GM23338 (cell line): Measurements from ENCODE around the gene UBA1. TPM values are rescaled to one million over a fixed set of nuclear protein-coding genes. Genes with fewer than 3 reads are reported as not detected.

Source experiments
- ATAC-seq: fragments of 200-7000 bp; cut with Tn5 transposase; 3 replicates; pipeline ENCODE4 v1.9.1; 2020
- DNase-seq: peaks from one replicate; pipeline ENCODE4 v3.0.0-alpha.2; 2015; ENCODE audit warnings: low spot score
- H2AFZ ChIP-seq: fragments of 200-600 bp; sonication (generic); 2 replicates; pipeline ENCODE4 v1.8.0; 2016; ENCODE audit warnings: antibody characterized with exemption, mild to moderate bottlenecking, moderate library complexity
- H3F3A ChIP-seq: fragments of 200-600 bp; sonication (generic); replicated peaks from 2 replicates; pipeline ENCODE4 v1.8.0; 2017; ENCODE audit warnings: antibody characterized with exemption, mixed run types, low read depth
- H3K27ac ChIP-seq: fragments of 200-600 bp; sonication (generic); 2 replicates; pipeline ENCODE4 v1.6.1; 2016; ENCODE audit warnings: low read depth
- H3K27me3 ChIP-seq: fragments of 200-600 bp; sonication (generic); 2 replicates; pipeline ENCODE4 v1.8.0; 2016; ENCODE audit warnings: mild to moderate bottlenecking, mixed run types, moderate library complexity; ENCODE audit not compliant: insufficient read depth
- H3K36me3 ChIP-seq: fragments of 200-600 bp; sonication (generic); 2 replicates; pipeline ENCODE4 v1.8.0; 2016; ENCODE audit warnings: mild to moderate bottlenecking; ENCODE audit not compliant: insufficient read depth
- H3K4me1 ChIP-seq: fragments of 200-600 bp; sonication (generic); 2 replicates; pipeline ENCODE4 v1.8.0; 2016; ENCODE audit warnings: mild to moderate bottlenecking, moderate library complexity; ENCODE audit not compliant: insufficient read depth
- H3K4me2 ChIP-seq: fragments of 200-600 bp; sonication (generic); 2 replicates; pipeline ENCODE4 v1.7.1; 2017; ENCODE audit warnings: mixed run types
- H3K4me3 ChIP-seq: fragments of 200-600 bp; sonication (generic); 2 replicates; pipeline ENCODE4 v1.6.1; 2016; ENCODE audit warnings: mixed run types
- H3K79me2 ChIP-seq: fragments of 200-600 bp; sonication (generic); replicated peaks from 2 replicates; pipeline ENCODE4 v1.8.0; 2017; ENCODE audit warnings: mild to moderate bottlenecking; ENCODE audit not compliant: insufficient read depth
- H3K9me2 ChIP-seq: fragments of 200-600 bp; sonication (generic); 2 replicates; pipeline ENCODE4 v1.8.0; 2017; ENCODE audit not compliant: insufficient read depth
- H4K20me1 ChIP-seq: fragments of 200-600 bp; sonication (generic); replicated peaks from 2 replicates; pipeline ENCODE4 v1.8.0; 2017; ENCODE audit warnings: mild to moderate bottlenecking; ENCODE audit not compliant: insufficient read depth
- H3K27ac Mint-ChIP-seq: 2 replicates; pipeline ENCODE4 v1.8.0; 2020; ENCODE audit warnings: inconsistent platforms, mild to moderate bottlenecking, moderate library complexity, mixed read lengths
- H3K27me3 Mint-ChIP-seq: 3 replicates; pipeline ENCODE4 v1.8.0; 2022; ENCODE audit warnings: low read depth, mild to moderate bottlenecking, moderate library complexity, mixed read lengths, inconsistent platforms; ENCODE audit not compliant: insufficient read depth, poor library complexity
- H3K36me3 Mint-ChIP-seq: 3 replicates; pipeline ENCODE4 v1.8.0; 2021; ENCODE audit warnings: low read depth, mild to moderate bottlenecking, inconsistent platforms, moderate library complexity, mixed read lengths
- H3K4me1 Mint-ChIP-seq: 3 replicates; pipeline ENCODE4 v1.8.0; 2020; ENCODE audit warnings: mild to moderate bottlenecking, inconsistent platforms, mixed read lengths
- H3K4me3 Mint-ChIP-seq: 3 replicates; pipeline ENCODE4 v1.8.0; 2021; ENCODE audit warnings: moderate library complexity, mild to moderate bottlenecking, inconsistent platforms, mixed read lengths
- H3K9me3 Mint-ChIP-seq: 3 replicates; pipeline ENCODE4 v1.8.0; 2020; ENCODE audit warnings: moderate library complexity, mild to moderate bottlenecking, inconsistent platforms, mixed read lengths
- CREB1 ChIP-seq: fragments of 250-450 bp; sonication (Bioruptor Pico); IDR thresholded peaks from 2 replicates; pipeline ENCODE4 v1.5.0; 2020; ENCODE audit warnings: low read depth, mild to moderate bottlenecking, moderate library complexity
- CTCF ChIP-seq, 2 experiments: fragments of 200-600 bp in 1 of 2; sonication (generic) in 1 of 2; conservative IDR thresholded peaks; 2 replicates each; pipeline versions ENCODE4 v1.5.1 to v1.6.1; 2016 to 2017; ENCODE audit warnings: antibody characterized with exemption in 2 of 2, low read depth in 2 of 2, mild to moderate bottlenecking in 2 of 2, moderate library complexity in 1 of 2
- ETS1 ChIP-seq: IDR thresholded peaks from 2 replicates; pipeline ENCODE4 v1.6.1; 2016; ENCODE audit warnings: antibody characterized with exemption
- JUNB ChIP-seq: IDR thresholded peaks from one replicate; pipeline ENCODE4 v1.6.1; 2016; ENCODE audit warnings: antibody characterized with exemption; ENCODE audit not compliant: unreplicated experiment
- NANOG ChIP-seq: IDR thresholded peaks from 2 replicates; pipeline ENCODE4 v1.6.1; 2016; ENCODE audit warnings: antibody characterized with exemption, borderline replicate concordance
- POLR2AphosphoS5 ChIP-seq: IDR thresholded peaks from 2 replicates; pipeline ENCODE4 v1.6.1; 2016; ENCODE audit warnings: antibody characterized with exemption, low read depth
- STAT1 ChIP-seq: IDR thresholded peaks from one replicate; pipeline ENCODE4 v1.6.1; 2016; ENCODE audit warnings: antibody characterized with exemption; ENCODE audit not compliant: unreplicated experiment
- ZNF114 ChIP-seq: fragments of 250-450 bp; sonication (Bioruptor Pico); IDR thresholded peaks from 2 replicates; pipeline ENCODE4 v1.5.0; 2020; ENCODE audit warnings: mild to moderate bottlenecking, moderate library complexity
- ZNF331 ChIP-seq: fragments of 250-450 bp; sonication (Bioruptor Pico); IDR thresholded peaks from 2 replicates; pipeline ENCODE4 v1.5.0; 2020; ENCODE audit warnings: low read depth, mild to moderate bottlenecking, moderate library complexity
- polyA plus RNA-seq: library from polyadenylated mRNA; unstranded; fragments of >200 nt; fragmentation: Nextera tagmentation; extraction: Ambion mirVana; gene quantifications from 2 replicates; pipeline ENCODE4 v1.2.1, GENCODE V29; 2016
- total RNA-seq: library from RNA; depleted of rRNA; stranded (reverse); fragments of >200 nt; shearing (Covaris generic); gene quantifications from 2 replicates; pipeline ENCODE4 v1.2.3, GENCODE V29; 2014

UBA1 gene
- total and polyA plus RNA-seq, 2 experiments from 2014 or later = 104 to 377 TPM

GRCh38 chrX:47174846-47175587 is 18.6 kb upstream of the UBA1 start:
- Mint-ChIP-seq H3K4me3 (no peak overlapping the region), H3K36me3 (peaks cover 40% of the 10 kb centered on the region), H3K9me3 (no peaks in the 10 kb centered on the region), H3K27ac (peak overlapping the region; percentile 48; the same call in 1 of the 2 replicates), H3K27me3 (peaks cover 4% of the 10 kb centered on the region), H3K4me1 (no peaks in the 10 kb centered on the region)
- ATAC-seq = no peak
- Histone ChIP-seq H3K79me2 (no peaks in the 10 kb centered on the region), H3F3A (no peaks in the 10 kb centered on the region), H4K20me1 (no peaks in the 10 kb centered on the region), H3K27me3 (no peaks in the 10 kb centered on the region), H3K9me2 (no peaks in the 10 kb centered on the region), H3K27ac (no peak overlapping the region), H3K4me3 (no peak overlapping the region), H3K36me3 (0 out of 2 replicates have a peak, but pooled peaks cover 3% of the 10 kb centered on the region), H2AFZ (no peak overlapping the region), H3K4me2 (no peak overlapping the region), H3K4me1 (no peaks in the 10 kb centered on the region)
- no peak for DNase-seq
- TF ChIP-seq ZNF114 (CRISPR knock-in tag) = no peak

GRCh38 chrX:47175588-47175980 is 18.0 kb upstream of the UBA1 start:
- H4K20me1 ChIP-seq = no peaks in the 10 kb centered on the region
- Mint-ChIP-seq H3K27me3 (peaks cover 4% of the 10 kb centered on the region), H3K36me3 (peaks cover 44% of the 10 kb centered on the region), H3K4me3 (no peak overlapping the region), H3K9me3 (no peaks in the 10 kb centered on the region), H3K4me1 (no peaks in the 10 kb centered on the region), H3K27ac (peak overlapping the region; percentile 48; the same call in 1 of the 2 replicates)
- no peaks in the 10 kb centered on the region for H3F3A ChIP-seq
- H3K9me2 ChIP-seq = no peaks in the 10 kb centered on the region
- TF ChIP-seq CTCF (conservative IDR thresholded peaks at IDR 0.05; ENCODE audit: low read depth in 2 of 2) (no peak), ZNF331 (no peak)
- H3K36me3 ChIP-seq = 0 out of 2 replicates have a peak, but pooled peaks cover 3% of the 10 kb centered on the region
- no peaks in the 10 kb centered on the region for H3K79me2 ChIP-seq
- H3K27ac ChIP-seq = no peak overlapping the region
- no peak for ATAC-seq
- H2AFZ ChIP-seq = no peak overlapping the region
- H3K4me2 ChIP-seq = no peak overlapping the region
- no peaks in the 10 kb centered on the region for H3K4me1 ChIP-seq
- DNase-seq = no peak
- no peaks in the 10 kb centered on the region for H3K27me3 ChIP-seq
- no peak overlapping the region for H3K4me3 ChIP-seq

- H3K36me3 ChIP-seq = 0 out of 2 replicates have a peak, but pooled peaks cover 3% of the 10 kb centered on the region
- peaks cover 4% of the 10 kb centered on the region for H3K27me3 Mint-ChIP-seq
- H3K36me3 Mint-ChIP-seq = peaks cover 47% of the 10 kb centered on the region
- no peak for TF ChIP-seq ETS1
- no peak for TF ChIP-seq POLR2AphosphoS5
- no peak for TF ChIP-seq STAT1
- TF ChIP-seq JUNB = no peak
- TF ChIP-seq NANOG = no peak
- TF ChIP-seq CREB1 (CRISPR knock-in tag) = no peak
- no peak for ATAC-seq
- no peaks in the 10 kb centered on the region for H3K79me2 ChIP-seq
- no peaks in the 10 kb centered on the region for H4K20me1 ChIP-seq
- no peaks in the 10 kb centered on the region for H3K4me1 ChIP-seq
- no peak for DNase-seq
- no peaks in the 10 kb centered on the region for H3K9me2 ChIP-seq
- no peak overlapping the region for H3K4me3 Mint-ChIP-seq
- H3K27ac ChIP-seq = no peak overlapping the region
- no peaks in the 10 kb centered on the region for H3K27me3 ChIP-seq
- no peak overlapping the region for H3K4me2 ChIP-seq
- H3K27ac Mint-ChIP-seq = no peak overlapping the region
- H3F3A ChIP-seq = no peaks in the 10 kb centered on the region
- no peaks in the 10 kb centered on the region for H3K4me1 Mint-ChIP-seq
- no peak overlapping the region for H3K4me3 ChIP-seq
- H3K9me3 Mint-ChIP-seq = no peaks in the 10 kb centered on the region
- H2AFZ ChIP-seq = no peak overlapping the region
Observed at GRCh38 chrX:47176101-47176740, 17.4 kb upstream of the UBA1 start.
